RWPE2 (cell line): Measurements from ENCODE around the gene SYNE3.

Experiments
- ATAC-seq: fragments of 200-7000 bp; cut with Tn5 transposase; 3 replicates; pipeline ENCODE4 v1.9.1; 2021; ENCODE audit warnings: low read depth
- DNase-seq: peaks from one replicate; pipeline ENCODE4 v3.0.0-alpha.2; 2020; ENCODE audit warnings: low spot score
- H3K27ac ChIP-seq: fragments of 450-650 bp; 2 replicates; pipeline ENCODE4 v1.5.1; 2017; ENCODE audit warnings: mild to moderate bottlenecking; ENCODE audit not compliant: poor library complexity, severe bottlenecking
- H3K27me3 ChIP-seq: fragments of 250-450 bp; sonication (Bioruptor Pico); 2 replicates; pipeline ENCODE4 v1.5.1; 2021; ENCODE audit warnings: mild to moderate bottlenecking, moderate library complexity; ENCODE audit not compliant: insufficient read depth, poor library complexity, severe bottlenecking
- H3K36me3 ChIP-seq: fragments of 250-450 bp; sonication (Bioruptor Pico); 2 replicates; pipeline ENCODE4 v1.5.1; 2020; ENCODE audit warnings: low read depth, mild to moderate bottlenecking, moderate library complexity
- H3K4me1 ChIP-seq: fragments of 250-450 bp; sonication (Bioruptor Pico); 2 replicates; pipeline ENCODE4 v1.5.1; 2021; ENCODE audit warnings: mild to moderate bottlenecking, moderate library complexity; ENCODE audit not compliant: insufficient read depth, poor library complexity, severe bottlenecking
- H3K4me3 ChIP-seq: fragments of 250-450 bp; sonication (Bioruptor Pico); 2 replicates; pipeline ENCODE4 v1.5.1; 2021; ENCODE audit warnings: mild to moderate bottlenecking, moderate library complexity; ENCODE audit not compliant: severe bottlenecking
- H3K9me3 ChIP-seq: fragments of 250-450 bp; sonication (Bioruptor Pico); 2 replicates; pipeline ENCODE4 v1.5.1; 2021; ENCODE audit warnings: mild to moderate bottlenecking, moderate library complexity; ENCODE audit not compliant: severe bottlenecking
- TF ChIP-seq, protein P1 (sequence below): fragments of 450-650 bp; IDR thresholded peaks from one replicate; pipeline ENCODE4 v1.5.1; 2017; ENCODE audit warnings: mild to moderate bottlenecking, moderate library complexity; ENCODE audit not compliant: poor library complexity, severe bottlenecking

SYNE3 gene

DNA sequence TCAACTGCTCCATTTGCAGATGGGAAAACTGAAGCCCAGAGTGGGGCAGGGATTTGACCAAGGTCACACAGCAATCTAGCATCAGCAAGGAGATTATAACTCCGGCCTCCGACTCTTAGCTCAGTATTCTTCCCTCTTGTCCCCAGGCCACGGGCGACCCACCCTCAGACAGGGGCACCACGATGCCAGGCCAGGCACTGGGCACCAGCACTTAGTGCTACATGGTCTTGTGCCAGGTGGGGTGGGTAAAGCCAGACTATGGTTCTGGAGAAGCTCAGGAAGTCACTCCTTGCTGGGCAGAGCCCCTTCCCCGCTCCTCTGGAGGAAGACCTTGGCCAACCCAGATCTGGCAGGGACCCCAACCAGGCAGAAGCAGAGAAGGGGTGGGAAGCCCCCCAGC lies 41.5 kb downstream of the SYNE3 start:
- peaks cover 5% of the 10 kb centered on the region for H3K36me3 ChIP-seq
- H3K27me3 ChIP-seq = no peaks in the 10 kb centered on the region
- no peaks in the 10 kb centered on the region for H3K9me3 ChIP-seq
- H3K4me3 ChIP-seq = no peak overlapping the region
- no peak for ATAC-seq
- H3K4me1 ChIP-seq = peaks cover under 1% of the 10 kb centered on the region
- TF ChIP-seq, protein P1, sequence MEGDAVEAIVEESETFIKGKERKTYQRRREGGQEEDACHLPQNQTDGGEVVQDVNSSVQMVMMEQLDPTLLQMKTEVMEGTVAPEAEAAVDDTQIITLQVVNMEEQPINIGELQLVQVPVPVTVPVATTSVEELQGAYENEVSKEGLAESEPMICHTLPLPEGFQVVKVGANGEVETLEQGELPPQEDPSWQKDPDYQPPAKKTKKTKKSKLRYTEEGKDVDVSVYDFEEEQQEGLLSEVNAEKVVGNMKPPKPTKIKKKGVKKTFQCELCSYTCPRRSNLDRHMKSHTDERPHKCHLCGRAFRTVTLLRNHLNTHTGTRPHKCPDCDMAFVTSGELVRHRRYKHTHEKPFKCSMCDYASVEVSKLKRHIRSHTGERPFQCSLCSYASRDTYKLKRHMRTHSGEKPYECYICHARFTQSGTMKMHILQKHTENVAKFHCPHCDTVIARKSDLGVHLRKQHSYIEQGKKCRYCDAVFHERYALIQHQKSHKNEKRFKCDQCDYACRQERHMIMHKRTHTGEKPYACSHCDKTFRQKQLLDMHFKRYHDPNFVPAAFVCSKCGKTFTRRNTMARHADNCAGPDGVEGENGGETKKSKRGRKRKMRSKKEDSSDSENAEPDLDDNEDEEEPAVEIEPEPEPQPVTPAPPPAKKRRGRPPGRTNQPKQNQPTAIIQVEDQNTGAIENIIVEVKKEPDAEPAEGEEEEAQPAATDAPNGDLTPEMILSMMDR = no peak
- H3K27ac ChIP-seq = no peak overlapping the region
- no peak for DNase-seq

- peaks cover 9% of the 10 kb centered on the region for H3K36me3 ChIP-seq
- DNase-seq (no peak), ATAC-seq (no peak)
- H3K27me3 ChIP-seq = no peaks in the 10 kb centered on the region
- TF ChIP-seq, protein P1 = no peak
- no peaks in the 10 kb centered on the region for H3K9me3 ChIP-seq
- no peaks in the 10 kb centered on the region for H3K4me1 ChIP-seq
- no peak overlapping the region for H3K4me3 ChIP-seq
- no peak overlapping the region for H3K27ac ChIP-seq
Measured at GRCh38 chr14:95474486-95474885, 42.0 kb downstream of the SYNE3 start.

- TF ChIP-seq, protein P1 = no peak
- H3K36me3 ChIP-seq = peaks cover 10% of the 10 kb centered on the region
- no peaks in the 10 kb centered on the region for H3K4me1 ChIP-seq
- no peak overlapping the region for H3K27ac ChIP-seq
- no peaks in the 10 kb centered on the region for H3K27me3 ChIP-seq
- H3K4me3 ChIP-seq = no peak overlapping the region
- no peaks in the 10 kb centered on the region for H3K9me3 ChIP-seq
- no peak for DNase-seq
- no peak for ATAC-seq
Measured at GRCh38 chr14:95472819-95473251, 43.6 kb downstream of the SYNE3 start.

DNA sequence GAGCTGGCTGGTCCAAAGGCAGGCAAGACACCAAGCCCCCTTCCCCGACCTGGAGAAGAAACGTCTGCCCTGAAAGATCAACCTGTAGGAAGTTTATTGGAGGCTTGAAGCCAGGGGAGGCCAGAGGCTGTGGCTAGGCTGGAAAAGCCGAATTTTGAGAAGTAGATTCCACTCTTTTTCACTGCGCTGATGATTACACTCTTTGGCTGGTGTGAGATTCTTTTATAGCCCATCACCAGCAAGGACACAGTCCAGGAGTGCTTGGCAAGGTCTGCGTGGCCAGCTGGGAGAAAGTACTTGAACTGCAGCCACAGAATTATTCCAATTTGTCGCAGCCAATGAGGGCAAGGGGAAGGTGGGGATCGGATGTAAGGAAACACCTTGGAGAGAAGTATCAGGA lies 45.0 kb downstream of the SYNE3 start:
- Histone ChIP-seq H3K4me3 (no peak overlapping the region), H3K36me3 (peaks cover 7% of the 10 kb centered on the region), H3K9me3 (no peaks in the 10 kb centered on the region), H3K27me3 (no peaks in the 10 kb centered on the region), H3K27ac (no peak overlapping the region), H3K4me1 (no peaks in the 10 kb centered on the region)
- TF ChIP-seq, protein P1 = no peak
- ATAC-seq (no peak), DNase-seq (no peak)

- DNase-seq = no peak
- Histone ChIP-seq H3K27me3 (no peaks in the 10 kb centered on the region), H3K4me3 (no peak overlapping the region), H3K36me3 (peaks cover 7% of the 10 kb centered on the region), H3K4me1 (no peaks in the 10 kb centered on the region), H3K27ac (no peak overlapping the region), H3K9me3 (no peaks in the 10 kb centered on the region)
- TF ChIP-seq, protein P1 = no peak
- ATAC-seq = no peak
Measured at GRCh38 chr14:95471016-95471415, 45.4 kb downstream of the SYNE3 start.
